GM19328 (cell line): ENCODE results near the gene GALNS.
"Not testable (repeated sequence)": the region's sequence is repeated elsewhere in the genome, so short reads cannot be mapped to it uniquely, and the experiment has no call there.

Source experiments
- ATAC-seq: cut with Tn5 transposase; IDR thresholded peaks from one replicate; pipeline ENCODE4 v1.9.1; 2021; ENCODE audit warnings: mild to moderate bottlenecking, moderate library complexity; ENCODE audit not compliant: unreplicated experiment

GALNS gene

DNA sequence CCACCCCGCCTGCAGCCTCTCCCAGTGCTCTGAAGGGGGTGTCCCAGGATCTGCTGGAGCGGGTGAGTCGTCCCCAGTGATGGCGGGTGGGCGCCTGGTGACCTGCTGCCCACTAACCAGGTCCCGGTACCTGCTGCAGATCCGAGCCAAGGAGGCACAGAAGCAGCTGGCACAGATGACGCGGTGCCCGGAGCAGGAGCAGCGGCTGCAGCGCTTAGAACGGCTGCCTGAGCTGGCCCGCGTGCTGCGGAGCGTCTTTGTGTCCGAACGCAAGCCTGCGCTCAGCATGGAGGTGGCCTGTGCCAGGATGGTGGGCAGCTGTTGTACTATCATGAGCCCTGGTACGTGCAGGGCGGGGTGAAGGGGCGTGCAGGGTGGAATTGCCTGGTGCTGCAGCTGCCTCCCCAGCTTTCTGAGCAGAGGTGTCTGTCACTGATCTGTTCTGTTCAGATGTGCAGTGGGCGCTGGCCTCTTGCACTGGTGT lies 49.6 kb downstream of the GALNS start:
- no peak for ATAC-seq

DNA sequence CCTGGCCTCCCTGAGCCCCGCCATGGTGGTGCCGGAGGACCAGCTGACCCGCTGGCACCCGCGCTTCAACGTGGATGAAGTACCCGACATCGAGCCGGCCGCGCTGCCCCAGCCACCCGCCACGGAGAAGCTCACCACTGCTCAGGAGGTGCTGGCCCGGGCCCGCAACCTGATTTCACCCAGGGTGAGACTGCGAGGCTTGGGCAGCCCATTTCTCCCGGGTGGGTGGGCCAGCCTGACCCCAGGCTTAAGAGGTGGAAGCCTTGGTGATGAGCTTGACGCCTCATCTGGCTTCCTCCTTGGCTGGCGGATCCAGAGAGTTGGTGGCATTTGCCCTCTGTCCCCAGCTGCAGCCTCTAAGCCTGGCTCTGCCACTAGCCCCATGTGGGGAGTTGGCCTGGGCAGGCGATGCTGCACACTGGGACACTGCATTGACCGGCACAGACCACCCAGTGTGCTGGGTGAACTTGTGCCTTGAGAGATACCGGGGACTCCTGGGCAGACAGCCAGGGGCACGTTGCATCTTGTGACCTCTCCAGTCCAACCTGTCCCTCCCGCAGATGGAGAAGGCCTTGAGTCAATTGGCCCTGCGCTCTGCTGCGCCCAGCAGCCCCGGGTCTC lies 50.1 kb downstream of the GALNS start:
- ATAC-seq = no peak

DNA sequence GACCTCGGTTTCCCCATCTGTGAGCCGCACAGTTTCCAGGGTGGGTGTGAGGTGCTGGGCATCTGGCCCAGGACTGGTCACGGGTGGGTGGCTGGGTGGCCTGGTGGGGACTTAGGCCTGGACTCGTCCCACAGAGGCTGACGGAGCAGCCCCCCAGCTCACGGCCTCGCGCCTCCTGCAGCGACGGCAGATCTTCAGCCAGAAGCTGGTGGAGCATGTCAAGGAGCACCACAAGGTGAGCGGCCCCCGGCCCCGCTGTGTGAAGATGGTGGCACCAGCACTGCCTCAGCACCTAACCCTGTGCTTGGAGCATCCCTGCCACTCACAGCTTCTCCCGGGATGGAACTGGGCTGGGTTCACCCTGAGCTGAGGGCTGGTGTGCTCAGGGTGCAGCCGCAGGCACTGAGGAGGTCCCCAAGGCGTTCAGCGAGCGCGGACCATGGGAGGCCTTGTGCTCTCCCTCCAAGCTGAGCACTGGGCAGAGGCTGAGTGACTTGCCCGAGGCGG lies 50.8 kb downstream of the GALNS start:
- ATAC-seq = no peak

DNA sequence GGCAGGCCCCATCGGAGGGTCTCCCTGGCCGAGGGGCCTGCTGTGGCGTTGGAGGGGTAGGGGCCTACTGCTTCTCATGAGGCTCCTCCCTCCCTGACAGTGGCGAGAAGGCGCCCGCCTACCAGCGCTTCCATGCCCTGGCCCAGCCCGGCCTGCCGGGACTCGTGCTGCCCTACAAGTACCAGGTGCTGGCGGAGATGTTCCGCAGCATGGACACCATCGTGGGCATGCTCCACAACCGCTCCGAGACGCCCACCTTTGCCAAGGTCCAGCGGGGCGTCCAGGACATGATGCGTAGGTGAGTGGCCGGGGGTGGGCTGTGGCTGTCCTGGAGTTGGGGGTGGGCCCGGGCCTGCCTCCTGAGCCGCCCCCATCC lies 51.4 kb downstream of the GALNS start:
- no peak for ATAC-seq

DNA sequence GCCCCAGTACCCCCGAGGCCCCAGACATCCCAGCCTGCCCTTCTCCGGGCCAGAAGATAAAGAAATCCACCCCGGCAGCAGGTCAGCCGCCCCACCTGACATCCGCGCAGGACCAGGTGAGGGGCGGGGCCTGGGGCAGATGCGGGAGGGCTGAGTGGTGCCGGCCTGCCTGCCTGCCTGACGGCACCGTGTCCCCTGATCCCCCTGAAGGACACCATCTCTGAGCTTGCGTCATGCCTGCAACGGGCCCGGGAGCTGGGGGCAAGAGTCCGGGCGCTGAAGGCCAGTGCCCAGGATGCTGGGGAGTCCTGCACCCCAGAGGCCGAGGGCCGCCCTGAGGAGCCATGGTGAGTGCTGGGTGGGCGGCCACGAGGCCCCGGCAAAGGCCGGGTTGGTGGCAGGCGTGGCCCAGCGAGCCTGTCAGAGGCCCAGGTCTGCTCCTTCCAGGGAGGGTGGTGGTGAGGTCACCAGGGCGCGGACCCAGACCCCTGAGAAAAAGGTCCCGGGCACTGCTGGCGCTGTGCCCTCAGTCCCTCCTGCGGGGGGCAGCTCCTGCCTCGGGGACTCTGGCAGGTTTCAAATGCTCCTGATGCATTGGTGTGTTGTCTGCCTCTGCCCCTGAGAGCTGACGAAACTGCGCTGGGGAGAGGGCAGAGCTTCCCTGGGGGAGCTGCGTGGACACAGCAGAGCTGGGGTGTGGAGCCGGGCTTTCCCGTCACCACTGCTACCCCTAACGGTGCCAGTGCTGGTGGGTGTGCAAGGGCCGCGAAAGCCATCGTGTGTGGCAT lies 52.0 kb downstream of the GALNS start:
- no peak for ATAC-seq

DNA sequence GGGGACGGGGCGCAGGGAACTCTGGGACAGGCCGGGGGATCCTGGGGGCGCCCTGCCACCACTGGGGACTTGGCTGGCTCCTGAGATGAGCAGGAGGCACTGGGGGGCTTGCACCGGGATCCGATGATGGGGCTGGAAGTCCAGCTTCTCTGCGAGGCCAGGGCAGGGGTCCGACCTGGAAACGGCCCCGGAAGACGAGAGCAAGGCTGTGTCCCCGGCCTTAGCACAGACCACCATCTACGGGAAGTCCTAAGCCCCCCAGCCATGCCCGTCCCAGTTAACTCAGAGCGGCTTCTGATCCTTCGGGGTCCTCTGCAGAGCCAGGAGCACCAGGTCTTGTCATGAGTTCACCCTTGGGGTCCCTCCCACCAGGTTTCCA lies 52.6 kb downstream of the GALNS start:
- ATAC-seq = no peak

DNA sequence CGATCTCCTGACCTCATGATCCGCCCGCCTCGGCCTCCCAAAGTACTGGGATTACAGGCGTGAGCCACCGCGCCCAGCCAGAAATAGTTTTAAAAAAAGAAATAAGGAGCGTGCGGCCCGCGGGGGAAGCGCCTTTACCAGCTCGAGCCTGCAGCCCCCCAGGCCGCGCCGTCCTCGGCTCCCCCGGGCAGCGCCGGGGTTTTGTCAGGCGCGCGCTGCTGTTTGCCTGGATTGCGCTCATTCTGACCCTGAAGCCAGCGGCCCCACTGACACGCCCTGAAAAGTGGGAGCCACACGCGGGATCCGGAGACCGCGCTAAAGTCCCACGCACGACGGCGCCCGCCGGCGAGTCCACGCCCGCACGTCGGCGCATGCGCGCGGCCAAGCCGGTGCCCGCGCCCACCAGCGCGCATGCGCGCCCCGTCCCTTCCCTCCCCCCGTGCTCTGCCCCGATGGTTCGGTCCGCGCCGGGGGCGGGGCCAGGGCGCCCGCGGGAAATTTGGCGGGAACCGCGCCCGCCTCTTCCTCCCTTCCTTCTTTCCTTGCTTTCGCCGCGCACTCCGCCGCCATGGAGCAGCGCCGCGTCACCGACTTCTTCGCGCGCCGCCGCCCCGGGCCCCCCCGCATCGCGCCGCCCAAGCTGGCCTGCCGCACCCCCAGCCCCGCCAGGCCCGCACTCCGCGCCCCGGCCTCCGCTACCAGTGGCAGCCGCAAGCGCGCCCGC lies 53.3 kb downstream of the GALNS start, which contains the start of gene CDT1:
CDT1 (plus strand) TSS at position 526 of the 724 bp plus-strand sequence; CDS start at position 569, 43 bp downstream.
- ATAC-seq = peak; percentile 55

DNA sequence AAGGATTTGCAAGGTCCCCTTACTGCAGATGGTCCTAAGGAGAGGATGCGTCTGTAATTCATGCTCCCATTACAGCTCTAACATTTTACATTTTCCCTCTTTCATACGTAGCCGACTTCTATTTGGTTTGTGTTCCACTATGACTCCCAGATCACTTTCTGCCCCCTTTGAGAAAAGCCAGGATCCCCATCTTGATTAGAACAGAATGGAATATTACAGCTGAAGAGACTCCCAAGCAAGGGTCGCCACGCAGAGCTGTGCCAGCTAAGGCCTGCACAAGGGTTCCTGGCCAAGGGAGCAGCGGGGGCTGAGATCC lies 56.5 kb downstream of the GALNS start:
- no peak for ATAC-seq

DNA sequence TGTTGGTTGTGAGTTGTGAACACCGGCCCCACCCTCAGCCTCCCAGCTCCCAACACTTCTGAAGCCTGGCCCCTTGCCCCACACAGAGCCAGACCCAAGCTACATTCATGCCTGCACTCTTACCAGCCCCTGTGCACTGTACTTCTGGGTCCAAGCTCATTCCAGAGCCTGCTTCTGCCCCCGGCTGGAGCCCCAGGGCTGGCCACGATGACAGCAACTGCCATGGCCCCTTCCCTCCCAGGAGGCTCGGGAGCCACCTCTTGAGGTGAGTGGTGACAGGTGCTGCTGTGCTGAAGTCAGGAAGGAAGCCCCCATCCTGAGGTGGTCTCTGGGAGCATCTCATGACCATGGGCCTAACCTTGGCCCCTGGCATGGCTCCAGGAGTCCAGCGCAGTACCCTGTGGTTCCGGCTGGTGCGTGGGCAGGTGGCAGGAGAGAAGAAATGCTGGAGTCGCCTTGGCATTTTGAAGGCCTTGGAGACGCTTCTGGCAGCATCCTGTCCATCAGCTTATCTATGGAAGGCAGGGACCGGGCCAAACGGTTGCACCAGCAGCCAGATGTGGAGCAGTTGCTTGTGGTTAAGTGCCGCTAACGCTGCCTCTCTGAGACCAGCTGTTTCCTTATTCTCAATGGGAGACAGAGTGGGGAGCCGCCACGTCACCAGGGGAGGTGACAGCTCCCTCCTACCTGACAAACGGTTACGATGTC lies 57.0 kb downstream of the GALNS start:
- no peak for ATAC-seq

DNA sequence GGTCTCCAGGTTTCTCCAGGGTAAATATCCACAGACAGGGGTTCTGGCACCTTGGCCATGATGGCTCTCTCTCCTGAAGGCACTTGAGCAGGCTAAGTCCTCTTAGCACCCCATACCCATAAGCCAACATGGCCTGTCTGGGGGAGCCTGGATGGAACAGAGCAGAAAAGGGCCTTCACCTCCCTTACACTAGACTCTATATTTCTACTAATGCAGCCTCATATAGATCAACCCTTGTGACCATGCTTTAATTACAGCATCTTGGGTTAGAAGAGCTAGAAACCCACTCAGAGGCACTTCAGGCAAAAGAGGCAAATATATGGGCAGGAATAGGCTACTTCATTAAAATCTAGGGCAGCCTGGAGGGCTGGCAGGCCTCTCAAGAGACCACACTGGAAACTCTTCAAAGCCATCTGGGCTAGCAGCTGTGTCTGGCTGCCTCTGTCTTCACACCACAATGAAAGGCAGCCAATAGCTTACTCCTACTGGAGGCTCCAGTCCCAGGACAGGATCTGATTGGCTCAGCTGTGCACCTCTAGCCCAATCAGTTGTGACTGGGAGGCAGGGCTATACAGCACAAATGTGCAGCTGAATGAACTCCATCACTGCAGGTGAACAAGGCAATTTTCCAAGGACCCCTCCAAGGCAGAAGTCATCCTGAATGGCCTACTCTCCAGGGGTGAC lies 57.8 kb downstream of the GALNS start:
- no peak for ATAC-seq

DNA sequence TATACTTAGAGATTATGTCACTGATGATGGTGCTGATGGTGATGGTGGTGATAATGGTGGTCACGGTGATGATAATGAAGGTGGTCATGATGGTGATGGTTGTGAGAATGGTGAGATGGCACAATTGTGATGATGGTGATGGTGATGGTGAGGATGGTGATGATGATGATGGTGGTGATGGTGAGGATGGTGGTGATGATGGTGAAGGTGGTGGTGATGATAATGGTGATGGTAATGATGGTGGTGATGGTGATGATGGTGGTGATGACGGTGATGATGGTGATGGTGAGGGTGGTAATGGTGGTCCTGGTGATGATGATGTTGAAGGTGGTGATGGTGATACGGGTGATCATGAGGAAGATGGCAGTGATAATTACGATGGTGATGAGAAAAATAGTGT lies 58.7 kb downstream of the GALNS start:
- no peak for ATAC-seq

DNA sequence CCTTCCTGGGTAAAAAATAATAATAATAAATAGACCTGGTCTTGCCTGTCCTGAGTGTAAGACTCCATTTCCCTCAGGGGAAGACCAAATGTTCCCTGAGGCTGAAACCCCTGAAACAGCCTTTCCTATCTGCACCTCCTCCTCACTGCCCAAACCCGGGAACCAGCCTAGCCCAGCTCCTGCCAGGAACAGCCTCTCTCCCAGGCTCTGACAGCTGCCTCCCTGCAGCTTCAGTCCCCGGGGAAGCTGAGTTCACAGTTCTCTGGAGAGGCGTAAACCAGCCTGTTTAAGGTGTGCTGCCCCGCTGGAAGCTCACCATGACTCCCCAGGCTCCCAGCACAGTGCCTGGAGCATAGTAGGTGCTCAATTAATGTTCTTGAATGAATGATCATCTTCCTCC lies 60.5 kb downstream of the GALNS start:
- ATAC-seq = no peak

DNA sequence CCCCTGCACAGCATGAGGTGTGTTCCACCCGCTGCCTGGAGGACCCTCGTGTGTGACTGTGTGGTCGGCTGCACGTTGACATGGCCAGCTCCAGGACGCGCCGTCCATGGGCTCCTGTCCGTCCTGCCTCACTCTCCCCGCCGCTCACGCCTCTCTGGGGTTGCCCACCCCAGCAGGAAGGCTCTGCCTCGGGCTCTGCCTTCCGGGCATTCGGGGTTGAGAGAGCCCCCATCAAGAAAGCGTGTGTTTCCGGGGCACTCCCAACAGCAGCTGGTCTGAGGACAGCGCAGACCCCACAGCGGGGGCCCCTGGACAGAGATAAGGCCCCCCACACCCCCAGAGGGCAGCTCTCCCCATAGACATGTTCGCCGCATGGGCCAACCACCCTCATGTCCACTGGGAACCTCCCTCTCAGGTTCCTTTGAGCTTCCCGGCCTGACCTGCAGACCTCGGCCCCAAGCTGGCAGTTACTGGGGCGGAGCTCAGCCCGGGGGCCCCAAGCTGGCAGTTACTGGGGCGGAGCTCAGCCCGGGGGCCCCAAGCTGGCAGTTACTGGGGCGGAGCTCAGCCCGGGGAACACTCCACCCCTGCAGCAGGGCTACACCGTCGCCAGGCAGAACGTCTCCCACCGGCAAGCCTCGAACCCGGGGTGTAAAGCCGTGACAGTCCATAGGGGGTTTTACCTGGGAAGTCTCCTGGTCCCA lies 63.3 kb downstream of the GALNS start:
- ATAC-seq = no peak

DNA sequence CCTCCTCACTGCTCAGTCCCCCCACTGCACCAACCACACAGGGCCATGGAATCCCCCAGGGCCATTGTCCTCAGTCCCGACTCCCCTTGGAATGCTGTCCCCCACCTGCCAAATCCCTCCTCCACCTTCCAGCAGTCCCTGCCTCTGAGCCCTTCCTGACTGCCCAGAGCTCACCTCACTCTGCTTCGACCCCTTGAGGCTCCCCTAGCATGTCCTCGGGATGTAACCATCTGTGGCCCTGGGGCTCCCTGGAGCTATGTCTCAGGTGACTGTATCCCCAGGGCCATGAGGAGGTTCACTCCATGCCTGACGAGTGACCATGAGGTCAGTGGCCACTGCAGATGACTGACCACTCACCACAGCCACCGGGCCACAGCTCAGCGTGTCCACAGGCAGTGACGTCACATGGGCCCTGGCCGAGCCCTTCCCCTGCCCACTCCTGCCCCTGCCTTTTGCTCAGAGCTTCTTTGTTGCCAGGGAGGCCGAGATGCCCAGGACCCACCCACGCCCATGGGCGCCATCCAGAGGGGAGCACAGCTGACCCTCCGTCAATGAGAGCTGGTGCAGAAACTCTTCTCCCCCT lies 64.0 kb downstream of the GALNS start:
- ATAC-seq = no peak

DNA sequence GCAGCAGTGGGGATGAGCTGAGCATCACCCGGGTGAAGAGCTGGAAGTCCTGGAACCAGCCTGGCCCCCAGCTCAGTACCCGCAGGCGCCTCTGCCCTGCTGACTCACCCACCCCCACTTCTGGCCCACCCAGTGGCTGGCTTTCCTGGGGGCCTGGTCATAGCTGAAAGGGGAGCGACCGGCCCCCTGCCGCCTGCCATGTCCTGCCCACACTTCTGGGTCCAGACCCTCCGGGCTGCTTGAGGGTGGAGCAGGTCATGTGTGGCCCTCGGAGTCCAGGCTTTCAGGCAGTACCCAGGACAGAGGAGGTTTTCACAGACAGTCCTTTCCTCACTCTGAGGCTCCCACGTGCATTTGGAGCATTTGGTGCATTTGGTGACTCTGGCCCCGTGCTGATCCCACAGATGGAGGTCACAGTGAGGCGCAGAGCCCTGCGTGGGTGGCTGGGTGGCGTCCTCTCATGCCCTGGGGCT lies 64.6 kb downstream of the GALNS start:
- no peak for ATAC-seq

DNA sequence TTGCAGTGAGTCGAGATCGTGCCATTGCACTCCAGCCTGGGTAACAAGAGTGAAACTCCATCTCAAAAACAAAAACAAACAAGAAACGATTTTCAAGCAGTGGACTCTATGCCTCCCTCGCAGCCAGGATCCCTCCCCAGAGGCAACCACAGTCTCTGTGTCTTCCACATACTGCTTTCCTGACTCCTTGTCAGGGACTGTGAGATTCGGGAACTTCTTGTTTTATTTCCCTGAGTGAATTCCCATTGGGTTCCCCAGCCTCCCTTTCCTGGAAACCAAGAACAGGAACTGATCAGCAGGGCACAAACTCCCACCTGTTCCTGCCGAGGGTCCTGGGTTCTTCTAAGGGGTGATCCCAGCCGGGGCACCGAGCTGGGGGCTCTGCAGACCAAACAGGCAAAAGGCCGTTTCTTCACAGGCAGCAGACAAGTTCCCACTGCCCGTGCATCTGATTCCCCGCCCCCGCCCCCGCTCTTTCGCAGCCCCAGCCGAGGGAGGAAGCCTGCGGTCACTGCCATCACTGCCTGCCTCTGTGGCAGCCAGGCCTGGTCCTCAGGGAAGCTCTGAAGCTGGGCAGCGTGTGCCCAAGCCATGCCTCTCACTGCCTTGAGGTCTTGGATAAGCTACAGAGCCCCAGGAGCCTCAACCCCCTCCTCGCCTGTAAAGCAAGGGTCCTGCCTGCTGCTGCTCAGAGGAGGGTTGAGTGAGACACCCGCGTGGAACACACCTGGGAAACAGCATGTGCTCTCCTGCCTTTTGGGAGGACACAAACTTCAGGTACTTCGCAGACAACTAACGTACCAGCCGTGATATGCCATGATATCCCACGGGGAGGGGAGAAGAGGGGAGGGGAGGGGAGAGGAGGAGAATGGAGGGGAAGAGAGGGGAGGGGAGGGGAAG lies 66.2 kb downstream of the GALNS start:
- ATAC-seq = no peak

DNA sequence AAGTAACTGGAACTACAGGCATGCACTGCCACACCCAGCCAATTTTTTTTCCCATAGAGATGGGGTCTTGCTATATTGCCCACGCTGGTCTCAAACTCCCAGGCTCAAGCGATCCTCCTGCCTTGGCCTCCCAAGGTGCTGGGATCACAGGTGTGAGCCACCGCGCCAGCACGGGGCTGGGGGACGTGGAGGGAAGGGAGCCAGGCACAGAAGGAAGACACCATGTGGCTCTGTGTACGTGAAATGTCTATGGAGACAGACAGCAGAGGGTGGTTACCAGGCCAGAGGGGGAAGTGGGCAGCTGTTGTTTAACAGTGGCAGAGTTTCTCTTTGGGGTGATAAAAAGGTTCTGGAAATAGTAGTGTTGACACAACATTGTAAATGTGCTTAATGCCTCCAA lies 67.2 kb downstream of the GALNS start:
- ATAC-seq = no peak

DNA sequence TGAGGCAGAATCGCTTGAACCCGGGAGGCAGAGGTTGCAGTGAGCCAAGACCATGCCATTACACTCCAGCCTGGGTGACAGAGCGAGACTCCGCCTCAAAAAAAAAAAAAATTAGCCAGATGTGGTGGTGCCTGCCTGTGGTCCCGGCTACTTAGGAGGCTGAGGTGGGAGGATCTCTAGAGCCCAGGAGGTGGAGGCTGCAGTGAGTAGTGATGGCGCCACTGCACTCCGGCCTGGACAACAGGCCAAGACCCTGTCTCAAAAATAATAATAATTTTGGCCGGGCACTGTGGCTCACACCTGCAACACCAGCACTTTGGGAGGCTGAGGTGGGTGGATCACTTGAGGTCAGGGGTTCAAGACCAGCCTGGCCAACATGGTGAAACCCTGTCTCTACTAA lies 68.0 kb downstream of the GALNS start:
- ATAC-seq = not testable (repeated sequence)
